Measurements from ENCODE around the gene PACSIN1. TPM values are rescaled to one million over a fixed set of nuclear protein-coding genes. Genes with fewer than 3 reads are reported as not detected.
"Not testable (repeated sequence)": the region's sequence is repeated elsewhere in the genome, so short reads cannot be mapped to it uniquely, and the experiment has no call there.

The PACSIN1 gene
- total RNA-seq, 1 experiment from 2014 or later = not detected

DNA sequence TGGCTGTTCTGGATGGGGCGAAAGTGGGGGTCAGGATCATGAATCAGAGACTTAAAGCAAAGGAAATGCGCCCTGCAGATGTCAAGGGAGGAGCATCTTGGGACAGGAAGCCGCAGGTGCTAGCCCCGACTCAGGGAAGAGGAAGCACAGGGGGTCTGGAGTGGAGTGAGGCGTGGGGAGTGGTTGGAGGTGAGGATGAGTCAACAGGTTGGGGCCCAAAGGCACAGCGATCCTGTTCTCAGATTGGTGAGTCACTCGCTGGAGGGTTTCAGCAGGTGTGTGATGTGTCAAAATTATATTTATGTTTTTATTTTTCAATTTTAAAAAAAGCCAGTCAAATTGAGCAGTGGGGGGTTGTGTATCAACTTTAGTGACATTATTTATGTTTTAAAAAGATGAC, 19.0 kb downstream of the PACSIN1 start:
- H3K27me3 ChIP-seq (replicated peaks) = no peaks in the 10 kb centered on the region
- no peak for DNase-seq (ENCODE audit: low read depth in 1 of 2, low spot score in 2 of 2)
- H3K9me3 ChIP-seq (replicated peaks) = no peaks in the 10 kb centered on the region
- H3K4me1 ChIP-seq (replicated peaks) = no peaks in the 10 kb centered on the region
- H3K36me3 ChIP-seq = no peaks in the 10 kb centered on the region
- H3K4me3 ChIP-seq = no peak overlapping the region
- H3K27ac ChIP-seq = no peak overlapping the region

GRCh38 chr6:34485321-34486060, 19.6 kb downstream of the PACSIN1 start:
- no peak for DNase-seq (ENCODE audit: low read depth in 1 of 2, low spot score in 2 of 2)

DNA sequence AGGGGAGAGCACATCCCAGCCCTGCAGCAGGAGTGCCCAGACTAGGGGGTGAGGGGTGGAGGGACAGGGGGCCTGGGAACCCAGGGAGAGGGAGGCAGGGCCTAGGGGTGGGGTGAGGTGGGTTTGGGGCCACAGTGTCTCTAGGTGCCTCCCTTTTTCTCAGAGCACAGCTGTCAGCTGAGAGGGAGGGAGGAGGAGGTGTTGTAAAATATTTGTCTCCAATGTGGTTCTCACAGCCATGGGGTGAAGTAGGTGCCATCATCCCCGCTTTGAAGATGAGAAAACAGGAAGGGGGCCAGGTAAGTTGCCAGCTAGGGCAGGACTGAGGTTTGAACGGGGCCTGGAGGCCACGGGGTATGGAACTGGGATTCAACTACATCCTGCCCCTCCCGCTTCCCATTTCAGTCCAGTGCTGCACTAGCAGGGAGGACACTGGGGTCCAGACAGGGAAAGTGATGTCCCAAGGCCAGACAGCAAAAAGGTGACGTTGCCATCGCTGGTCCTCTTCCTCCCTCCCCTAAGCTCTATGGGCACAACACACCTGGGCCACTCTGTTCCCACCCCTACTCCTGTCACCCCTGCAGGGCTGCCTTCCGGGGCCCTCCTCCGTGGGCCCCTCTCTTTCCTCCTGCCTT, 20.3 kb downstream of the PACSIN1 start:
- Histone ChIP-seq H3K4me3 (no peak overlapping the region), H3K4me1 (replicated peaks) (no peaks in the 10 kb centered on the region), H3K9me3 (replicated peaks) (no peaks in the 10 kb centered on the region), H3K27me3 (replicated peaks) (no peaks in the 10 kb centered on the region), H3K36me3 (no peaks in the 10 kb centered on the region), H3K27ac (no peak overlapping the region)
- DNase-seq (ENCODE audit: low read depth in 1 of 2, low spot score in 2 of 2) = no peak

More at GRCh38 chr6:34485321-34486060, 19.6 kb downstream of the PACSIN1 start:
- H3K27me3 ChIP-seq (replicated peaks) = no peaks in the 10 kb centered on the region
- H3K4me3 ChIP-seq = no peak overlapping the region
- no peaks in the 10 kb centered on the region for H3K4me1 ChIP-seq (replicated peaks)
- no peak overlapping the region for H3K27ac ChIP-seq
- no peaks in the 10 kb centered on the region for H3K9me3 ChIP-seq (replicated peaks)
- H3K36me3 ChIP-seq = no peaks in the 10 kb centered on the region

GRCh38 chr6:34486886-34487285, 21.0 kb downstream of the PACSIN1 start:
- H3K4me1 ChIP-seq (replicated peaks); H3K4me3 ChIP-seq; DNase-seq (ENCODE audit: low read depth in 1 of 2, low spot score in 2 of 2); H3K9me3 ChIP-seq (replicated peaks); H3K36me3 ChIP-seq; H3K27ac ChIP-seq; H3K27me3 ChIP-seq (replicated peaks): not testable (repeated sequence)

GRCh38 chr6:34487536-34487935, 21.7 kb downstream of the PACSIN1 start:
- no peak overlapping the region for H3K27ac ChIP-seq
- H3K27me3 ChIP-seq (replicated peaks) = no peaks in the 10 kb centered on the region
- H3K4me3 ChIP-seq = no peak overlapping the region
- no peaks in the 10 kb centered on the region for H3K9me3 ChIP-seq (replicated peaks)
- H3K4me1 ChIP-seq (replicated peaks) = no peaks in the 10 kb centered on the region
- no peak for DNase-seq (ENCODE audit: low read depth in 1 of 2, low spot score in 2 of 2)
- H3K36me3 ChIP-seq = no peaks in the 10 kb centered on the region

- H3K36me3 ChIP-seq = no peaks in the 10 kb centered on the region
- H3K27me3 ChIP-seq (replicated peaks) = no peaks in the 10 kb centered on the region
- H3K4me3 ChIP-seq = no peak overlapping the region
- H3K27ac ChIP-seq = no peak overlapping the region
- no peaks in the 10 kb centered on the region for H3K4me1 ChIP-seq (replicated peaks)
- DNase-seq (ENCODE audit: low read depth in 1 of 2, low spot score in 2 of 2) = no peak
- H3K9me3 ChIP-seq (replicated peaks) = no peaks in the 10 kb centered on the region
Measured at GRCh38 chr6:34489207-34489805, 23.4 kb downstream of the PACSIN1 start.

DNA sequence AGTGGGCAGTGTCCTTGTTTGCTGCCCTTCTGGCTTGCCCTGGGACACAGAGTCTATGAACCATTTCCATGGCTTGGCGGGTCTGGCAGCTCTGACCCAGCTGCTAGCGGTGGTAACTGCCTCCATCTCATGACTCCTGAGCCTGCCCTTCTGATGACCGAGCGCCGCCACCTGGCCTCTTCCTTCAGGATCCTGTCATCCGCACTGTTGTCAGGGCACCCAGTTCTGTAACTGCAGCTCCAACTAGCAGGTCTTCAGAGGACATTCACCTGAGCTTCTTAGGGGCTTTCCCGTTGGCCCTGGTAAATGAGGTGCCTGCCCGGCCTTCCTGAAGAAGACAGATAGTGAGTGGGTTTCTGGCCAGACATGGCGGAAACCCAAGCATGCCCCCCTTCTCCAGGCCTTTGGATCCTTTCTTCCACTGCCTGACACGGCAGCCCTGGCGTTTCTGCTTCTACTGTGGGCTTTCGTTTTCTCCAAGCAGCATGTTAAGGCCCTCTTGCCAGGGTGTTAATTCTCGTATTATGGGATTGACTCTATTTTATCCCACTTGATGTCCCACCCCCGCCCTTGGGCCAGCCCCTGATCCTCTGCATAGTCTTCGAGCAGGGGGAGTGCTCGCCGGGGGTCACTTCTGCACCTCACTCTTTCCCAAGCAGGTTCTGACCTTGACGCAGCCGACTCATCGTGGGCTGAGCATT, 24.7 kb downstream of the PACSIN1 start:
- no peak overlapping the region for H3K4me3 ChIP-seq
- no peaks in the 10 kb centered on the region for H3K9me3 ChIP-seq (replicated peaks)
- no peak for DNase-seq (ENCODE audit: low read depth in 1 of 2, low spot score in 2 of 2)
- no peaks in the 10 kb centered on the region for H3K36me3 ChIP-seq
- no peaks in the 10 kb centered on the region for H3K4me1 ChIP-seq (replicated peaks)
- no peaks in the 10 kb centered on the region for H3K27me3 ChIP-seq (replicated peaks)
- H3K27ac ChIP-seq = no peak overlapping the region

- H3K4me3 ChIP-seq = no peak overlapping the region
- no peaks in the 10 kb centered on the region for H3K27me3 ChIP-seq (replicated peaks)
- H3K4me1 ChIP-seq (replicated peaks) = no peaks in the 10 kb centered on the region
- H3K27ac ChIP-seq = no peak overlapping the region
- no peaks in the 10 kb centered on the region for H3K36me3 ChIP-seq
- no peak for DNase-seq (ENCODE audit: low read depth in 1 of 2, low spot score in 2 of 2)
- H3K9me3 ChIP-seq (replicated peaks) = no peaks in the 10 kb centered on the region
Measured at GRCh38 chr6:34491091-34491430, 25.2 kb downstream of the PACSIN1 start.

GRCh38 chr6:34493344-34493743, 27.5 kb downstream of the PACSIN1 start:
- Histone ChIP-seq H3K9me3 (replicated peaks) (no peaks in the 10 kb centered on the region), H3K4me3 (no peak overlapping the region), H3K27me3 (replicated peaks) (no peaks in the 10 kb centered on the region), H3K27ac (no peak overlapping the region), H3K4me1 (replicated peaks) (no peaks in the 10 kb centered on the region), H3K36me3 (no peaks in the 10 kb centered on the region)
- no peak for DNase-seq (ENCODE audit: low read depth in 1 of 2, low spot score in 2 of 2)

- Histone ChIP-seq H3K27ac (no peak overlapping the region), H3K36me3 (no peaks in the 10 kb centered on the region), H3K9me3 (replicated peaks) (peaks cover 1% of the 10 kb centered on the region; the same call in 1 of the 2 replicates), H3K4me3 (no peak overlapping the region), H3K4me1 (replicated peaks) (no peaks in the 10 kb centered on the region), H3K27me3 (replicated peaks) (no peaks in the 10 kb centered on the region)
- no peak for DNase-seq (ENCODE audit: low read depth in 1 of 2, low spot score in 2 of 2)
Measured at GRCh38 chr6:34494973-34495372, 29.1 kb downstream of the PACSIN1 start.

DNA sequence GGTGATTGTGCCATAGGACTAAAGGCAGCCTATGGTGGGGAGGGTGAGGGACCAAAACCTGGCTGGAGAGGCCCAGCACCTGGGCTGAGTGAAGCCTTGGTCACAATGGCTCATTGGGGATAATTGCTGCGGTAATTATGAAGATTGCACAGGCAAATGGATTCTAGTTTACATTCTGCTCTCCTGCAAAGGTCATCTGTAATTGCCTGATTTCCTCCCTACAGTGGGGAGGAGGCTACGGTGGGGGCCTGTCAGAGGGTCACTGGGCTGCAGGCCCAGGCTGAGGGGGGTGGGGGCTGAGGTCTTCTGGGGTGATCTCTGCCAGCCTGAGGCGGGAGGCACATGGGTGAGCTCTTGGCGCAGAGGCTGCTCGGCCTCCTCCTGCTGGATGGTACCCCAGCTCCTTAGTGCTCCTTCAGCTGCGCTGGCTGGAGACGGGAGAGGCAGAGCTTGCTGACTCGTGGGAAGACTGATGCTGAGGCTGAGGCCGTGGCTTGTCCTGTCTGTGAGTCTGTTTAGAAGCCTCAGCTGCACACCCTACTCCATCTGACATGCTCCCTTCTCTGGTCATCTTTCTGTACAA, 30.3 kb downstream of the PACSIN1 start:
- H3K4me3 ChIP-seq = no peak overlapping the region
- H3K27ac ChIP-seq = no peak overlapping the region
- no peaks in the 10 kb centered on the region for H3K27me3 ChIP-seq (replicated peaks)
- peaks cover 9% of the 10 kb centered on the region for H3K9me3 ChIP-seq (replicated peaks)
- no peaks in the 10 kb centered on the region for H3K36me3 ChIP-seq
- H3K4me1 ChIP-seq (replicated peaks) = no peaks in the 10 kb centered on the region
- DNase-seq (ENCODE audit: low read depth in 1 of 2, low spot score in 2 of 2) = no peak

- Histone ChIP-seq H3K27ac (no peak overlapping the region), H3K36me3 (no peaks in the 10 kb centered on the region), H3K9me3 (replicated peaks) (peaks cover 9% of the 10 kb centered on the region), H3K27me3 (replicated peaks) (no peaks in the 10 kb centered on the region), H3K4me1 (replicated peaks) (no peaks in the 10 kb centered on the region), H3K4me3 (no peak overlapping the region)
- DNase-seq (ENCODE audit: low read depth in 1 of 2, low spot score in 2 of 2) = no peak
Measured at GRCh38 chr6:34497411-34497810, 31.5 kb downstream of the PACSIN1 start.

DNA sequence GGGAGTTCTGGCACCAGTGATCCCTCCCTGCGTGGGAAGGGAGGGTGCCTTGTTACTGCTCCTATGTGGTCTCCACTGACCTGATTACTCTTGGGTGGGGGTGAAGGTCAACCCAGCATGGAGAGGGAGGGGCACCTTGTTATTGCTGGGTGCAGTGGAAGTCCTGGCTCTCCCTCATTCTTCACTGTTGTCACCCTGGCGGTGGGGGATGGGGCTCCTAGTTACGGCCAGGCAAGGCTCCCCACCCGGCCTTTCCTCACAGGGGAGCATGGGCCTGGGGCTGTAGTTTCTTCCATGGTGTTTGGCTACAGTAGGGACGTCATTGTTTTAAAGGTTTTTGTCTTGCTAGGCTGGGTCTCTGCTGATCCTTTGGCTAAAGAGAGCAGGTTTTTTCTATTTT, 40.8 kb downstream of the PACSIN1 start:
- Histone ChIP-seq H3K36me3 (no peaks in the 10 kb centered on the region), H3K27ac (no peak overlapping the region)
- no peak for DNase-seq (ENCODE audit: low read depth in 1 of 2, low spot score in 2 of 2)

More for the DNA sequence above, 40.8 kb downstream of the PACSIN1 start:
- no peak overlapping the region for H3K4me3 ChIP-seq
- 0 out of 2 replicates have a peak, but pooled peaks cover 3% of the 10 kb centered on the region for H3K9me3 ChIP-seq (replicated peaks)
- H3K4me1 ChIP-seq (replicated peaks) = no peaks in the 10 kb centered on the region
- H3K27me3 ChIP-seq (replicated peaks) = peaks cover 2% of the 10 kb centered on the region; the same call in 1 of the 2 replicates

Data from SJSA1 (cell line).